Keratinocyte (primary cell): ENCODE data around the gene FHL3. TPM values are rescaled to one million over a fixed set of nuclear protein-coding genes. Genes with fewer than 3 reads are reported as not detected.

Experiments used
- DNase-seq: peaks from one replicate; pipeline ENCODE4 v3.0.0-alpha.2; 2011; ENCODE audit warnings: low read depth, missing footprints, low spot score
- FAIRE-seq: peaks from 2 replicates; lab custom pipeline; 2011; peaks lifted over from hg19 to GRCh38; lab: Jason Lieb, UNC
- H2AFZ ChIP-seq: 2 replicates; pipeline ENCODE4 v1.6.0; 2012; ENCODE audit warnings: low read length, control low read depth, inconsistent platforms; ENCODE audit not compliant: control insufficient read depth
- H3K27ac ChIP-seq: 2 replicates; pipeline ENCODE4 v1.5.1; 2011; ENCODE audit warnings: low read length; ENCODE audit not compliant: control insufficient read depth, insufficient read depth
- H3K27me3 ChIP-seq: 3 replicates; pipeline ENCODE4 v1.6.0; 2011; ENCODE audit warnings: low read length; ENCODE audit not compliant: control insufficient read depth, insufficient read depth; ENCODE audit errors: extremely low read depth
- H3K36me3 ChIP-seq, 2 experiments: 2 replicates in 1 of 2; 3 replicates in 1 of 2; pipeline ENCODE4 v1.5.1; 2011; ENCODE audit warnings: low read length in 2 of 2, mild to moderate bottlenecking in 1 of 2; ENCODE audit not compliant: control insufficient read depth in 2 of 2, insufficient read depth in 2 of 2; ENCODE audit errors: extremely low read depth in 1 of 2
- H3K4me1 ChIP-seq: 3 replicates; pipeline ENCODE4 v1.5.1; 2011; ENCODE audit warnings: low read length; ENCODE audit not compliant: control insufficient read depth, insufficient read depth; ENCODE audit errors: extremely low read depth
- H3K4me2 ChIP-seq: 3 replicates; pipeline ENCODE4 v1.6.0; 2011; ENCODE audit warnings: low read depth, low read length; ENCODE audit not compliant: control insufficient read depth, insufficient read depth; ENCODE audit errors: extremely low read depth
- H3K4me3 ChIP-seq, 3 experiments: fragments of 200-600 bp in 1 of 3; sonication (generic) in 1 of 3; 2 replicates in 2 of 3; 3 replicates in 1 of 3; pipeline ENCODE4 v1.5.1; 2011 to 2016; ENCODE audit warnings: low read length in 3 of 3, mild to moderate bottlenecking in 3 of 3, control low read depth in 2 of 3, inconsistent platforms in 1 of 3, low read depth in 1 of 3, mixed read lengths in 1 of 3, mixed run types in 1 of 3, moderate library complexity in 1 of 3; ENCODE audit not compliant: control insufficient read depth in 2 of 3, insufficient read depth in 2 of 3; ENCODE audit errors: extremely low read depth in 1 of 3
- H3K79me2 ChIP-seq: 2 replicates; pipeline ENCODE4 v1.6.0; 2012; ENCODE audit warnings: low read length; ENCODE audit not compliant: control insufficient read depth, insufficient read depth
- H3K9ac ChIP-seq: 3 replicates; pipeline ENCODE4 v1.6.0; 2011; ENCODE audit warnings: low read length; ENCODE audit not compliant: control insufficient read depth, insufficient read depth; ENCODE audit errors: extremely low read depth
- H3K9me1 ChIP-seq: 3 replicates; pipeline ENCODE4 v1.6.0; 2011; ENCODE audit warnings: low read length; ENCODE audit not compliant: control insufficient read depth, insufficient read depth; ENCODE audit errors: extremely low read depth
- H3K9me3 ChIP-seq: 2 replicates; pipeline ENCODE4 v1.5.1; 2012; ENCODE audit warnings: low read depth, low read length; ENCODE audit not compliant: control insufficient read depth
- H4K20me1 ChIP-seq: 3 replicates; pipeline ENCODE4 v1.6.0; 2011; ENCODE audit warnings: low read length; ENCODE audit not compliant: control insufficient read depth, insufficient read depth; ENCODE audit errors: extremely low read depth
- EZH2 ChIP-seq: IDR thresholded peaks from one replicate; pipeline ENCODE4 v1.6.1; 2012; ENCODE audit warnings: inconsistent platforms, mild to moderate bottlenecking, low read length, moderate library complexity
- dilution Hi-C: fragments of 300-500 bp; cut with MboI; formaldehyde crosslinking; loops from one replicate; pipeline ENCODE4 v1.7.0; 2020; ENCODE audit warnings: low sequenced_read_pairs; ENCODE audit not compliant: extremely low pct_ligation_motif_present
- polyA plus RNA-seq, 5 experiments: library from polyadenylated mRNA; depleted of rRNA in 3 of 5; stranded (reverse) in 3 of 5; stranded (forward) in 1 of 5; unstranded in 1 of 5; fragments of >200 nt; gene quantifications; 1 replicate in 1 of 5; 2 replicates in 3 of 5; 3 replicates in 1 of 5; pipeline versions ENCODE4 v1.2.1 to v1.2.3, GENCODE V29; 2011 to 2012; ENCODE audit warnings: missing spikeins in 2 of 5, low read depth in 1 of 5, low replicate concordance in 1 of 5
- TF ChIP-seq, protein P1 (sequence below), 3 experiments: IDR thresholded peaks in 1 of 3; conservative IDR thresholded peaks in 1 of 3; optimal IDR thresholded peaks in 1 of 3; 2 replicates in 2 of 3; 3 replicates in 1 of 3; pipeline versions ENCODE3 to v1.5.1; 2011; ENCODE audit warnings: low read length in 3 of 3, mild to moderate bottlenecking in 3 of 3, moderate library complexity in 2 of 3, control low read depth in 1 of 3, inconsistent platforms in 1 of 3; ENCODE audit not compliant: insufficient read depth in 2 of 3; ENCODE audit errors: extremely low read depth in 1 of 3

Gene FHL3
- polyA plus RNA-seq, 1 donor (not counting 4 experiments of a cell fraction or from before 2014, with no cell fraction given), result 5.1 TPM

DNA sequence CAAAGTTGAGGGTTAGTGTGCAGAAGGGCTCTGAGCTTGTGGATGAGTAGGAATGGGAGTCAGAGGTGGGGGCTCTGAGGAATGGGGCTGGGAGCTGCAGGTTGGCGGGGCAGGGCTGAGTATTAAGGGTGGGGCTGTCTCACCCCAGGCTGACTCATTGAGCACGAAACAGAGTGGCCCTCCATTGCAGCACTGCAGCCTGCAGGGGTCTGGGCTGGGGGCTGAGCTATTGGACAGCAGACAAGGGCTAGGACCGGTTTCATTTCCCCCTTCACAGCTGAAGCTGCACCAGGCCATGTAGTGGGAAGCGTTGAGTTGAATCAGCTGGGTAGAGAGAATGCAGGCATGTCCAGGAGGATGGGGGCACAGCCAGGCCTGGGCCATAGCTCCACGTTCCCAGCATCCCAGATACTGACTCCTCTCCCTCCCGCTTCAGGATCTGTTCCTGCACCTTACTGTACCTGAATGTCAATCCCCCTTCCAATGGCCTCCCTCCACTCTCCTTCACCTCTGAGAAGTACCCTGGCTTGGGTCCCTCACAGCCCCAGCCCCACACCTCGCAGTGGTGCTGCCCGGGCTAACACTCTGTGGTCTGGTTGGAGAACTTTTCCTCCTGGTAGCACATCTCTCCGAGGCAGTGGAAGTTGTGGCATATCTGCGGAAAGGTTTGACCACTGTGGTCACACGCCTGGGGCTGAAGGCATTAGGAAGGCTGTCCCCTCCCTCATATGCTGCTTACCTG is 54.1 kb downstream of the FHL3 start:
- Histone ChIP-seq H3K27ac (no peak overlapping the region), H3K4me1 (no peaks in the 10 kb centered on the region), H4K20me1 (no peaks in the 10 kb centered on the region), H2AFZ (no peak overlapping the region), H3K36me3 (no peaks in the 10 kb centered on the region), H3K79me2 (no peaks in the 10 kb centered on the region), H3K9me1 (no peaks in the 10 kb centered on the region), H3K9me3 (no peaks in the 10 kb centered on the region), H3K4me3 (no peak overlapping the region), H3K9ac (no peak overlapping the region), H3K4me2 (no peak overlapping the region), H3K27me3 (no peaks in the 10 kb centered on the region)
- DNase-seq, result no peak
- TF ChIP-seq, protein P1, sequence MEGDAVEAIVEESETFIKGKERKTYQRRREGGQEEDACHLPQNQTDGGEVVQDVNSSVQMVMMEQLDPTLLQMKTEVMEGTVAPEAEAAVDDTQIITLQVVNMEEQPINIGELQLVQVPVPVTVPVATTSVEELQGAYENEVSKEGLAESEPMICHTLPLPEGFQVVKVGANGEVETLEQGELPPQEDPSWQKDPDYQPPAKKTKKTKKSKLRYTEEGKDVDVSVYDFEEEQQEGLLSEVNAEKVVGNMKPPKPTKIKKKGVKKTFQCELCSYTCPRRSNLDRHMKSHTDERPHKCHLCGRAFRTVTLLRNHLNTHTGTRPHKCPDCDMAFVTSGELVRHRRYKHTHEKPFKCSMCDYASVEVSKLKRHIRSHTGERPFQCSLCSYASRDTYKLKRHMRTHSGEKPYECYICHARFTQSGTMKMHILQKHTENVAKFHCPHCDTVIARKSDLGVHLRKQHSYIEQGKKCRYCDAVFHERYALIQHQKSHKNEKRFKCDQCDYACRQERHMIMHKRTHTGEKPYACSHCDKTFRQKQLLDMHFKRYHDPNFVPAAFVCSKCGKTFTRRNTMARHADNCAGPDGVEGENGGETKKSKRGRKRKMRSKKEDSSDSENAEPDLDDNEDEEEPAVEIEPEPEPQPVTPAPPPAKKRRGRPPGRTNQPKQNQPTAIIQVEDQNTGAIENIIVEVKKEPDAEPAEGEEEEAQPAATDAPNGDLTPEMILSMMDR (optimal IDR thresholded peaks at IDR 0.05 in 1 of 3, IDR thresholded peaks at IDR 0.05 in 1 of 3, conservative IDR thresholded peaks at IDR 0.05 in 1 of 3; ENCODE audit: extremely low read depth in 1 of 3, insufficient read depth in 2 of 3, low read length in 3 of 3), result no peak
- TF ChIP-seq EZH2, result no peak
- FAIRE-seq, result no peak
- dilution Hi-C loops, result no loop called here

DNA sequence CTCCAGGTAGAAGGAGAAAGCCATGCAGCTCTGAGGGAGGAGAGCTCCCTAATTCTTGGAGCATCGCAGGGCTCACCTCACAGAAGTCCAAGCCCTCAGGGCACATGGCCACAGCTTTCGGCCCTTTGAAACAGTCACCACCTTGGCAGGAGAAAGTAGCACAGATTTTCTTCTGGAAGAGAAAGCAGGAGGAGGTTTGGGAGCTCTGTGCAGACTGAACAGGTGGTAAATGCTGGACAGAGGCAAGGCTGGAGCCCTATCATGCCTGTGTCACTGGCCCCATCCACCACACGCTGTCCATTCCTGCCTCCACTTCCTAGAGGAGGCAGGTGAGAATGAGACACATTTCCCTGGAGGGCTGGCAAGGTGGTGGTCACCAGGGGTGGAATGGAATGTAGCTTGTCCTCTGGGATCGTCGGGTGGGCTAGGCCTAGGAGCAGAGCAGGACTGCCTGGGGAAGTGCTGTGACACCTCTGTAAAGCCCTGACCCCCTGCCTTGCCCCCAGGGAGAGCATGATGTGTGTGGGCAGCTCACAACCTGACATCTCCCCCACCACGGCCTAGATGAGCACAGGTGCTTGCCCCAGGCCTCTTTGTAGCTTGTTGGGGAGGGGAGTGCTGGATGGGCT is 55.7 kb downstream of the FHL3 start:
- Histone ChIP-seq H3K79me2 (no peaks in the 10 kb centered on the region), H4K20me1 (no peaks in the 10 kb centered on the region), H2AFZ (no peak overlapping the region), H3K9me1 (no peaks in the 10 kb centered on the region), H3K27ac (no peak overlapping the region), H3K9ac (no peak overlapping the region), H3K36me3 (no peaks in the 10 kb centered on the region), H3K9me3 (no peaks in the 10 kb centered on the region), H3K4me3 (no peak overlapping the region), H3K27me3 (no peaks in the 10 kb centered on the region), H3K4me1 (no peaks in the 10 kb centered on the region), H3K4me2 (no peak overlapping the region)
- FAIRE-seq (no peak), DNase-seq (no peak)
- TF ChIP-seq, protein P1 (optimal IDR thresholded peaks at IDR 0.05 in 1 of 3, IDR thresholded peaks at IDR 0.05 in 1 of 3, conservative IDR thresholded peaks at IDR 0.05 in 1 of 3; ENCODE audit: extremely low read depth in 1 of 3, insufficient read depth in 2 of 3, low read length in 3 of 3), result no peak
- no peak for TF ChIP-seq EZH2
- dilution Hi-C loops, result no loop called here
